HPDE6-E6E7 (cell line): ENCODE measurements around the gene DND1.
"Not testable (repeated sequence)": the region's sequence is repeated elsewhere in the genome, so short reads cannot be mapped to it uniquely, and the experiment has no call there.

Experiments used
- DNase-seq: peaks from one replicate; pipeline ENCODE4 v3.0.0; 2011; ENCODE audit warnings: missing footprints; ENCODE audit errors: extremely low spot score

The DND1 gene

DNA sequence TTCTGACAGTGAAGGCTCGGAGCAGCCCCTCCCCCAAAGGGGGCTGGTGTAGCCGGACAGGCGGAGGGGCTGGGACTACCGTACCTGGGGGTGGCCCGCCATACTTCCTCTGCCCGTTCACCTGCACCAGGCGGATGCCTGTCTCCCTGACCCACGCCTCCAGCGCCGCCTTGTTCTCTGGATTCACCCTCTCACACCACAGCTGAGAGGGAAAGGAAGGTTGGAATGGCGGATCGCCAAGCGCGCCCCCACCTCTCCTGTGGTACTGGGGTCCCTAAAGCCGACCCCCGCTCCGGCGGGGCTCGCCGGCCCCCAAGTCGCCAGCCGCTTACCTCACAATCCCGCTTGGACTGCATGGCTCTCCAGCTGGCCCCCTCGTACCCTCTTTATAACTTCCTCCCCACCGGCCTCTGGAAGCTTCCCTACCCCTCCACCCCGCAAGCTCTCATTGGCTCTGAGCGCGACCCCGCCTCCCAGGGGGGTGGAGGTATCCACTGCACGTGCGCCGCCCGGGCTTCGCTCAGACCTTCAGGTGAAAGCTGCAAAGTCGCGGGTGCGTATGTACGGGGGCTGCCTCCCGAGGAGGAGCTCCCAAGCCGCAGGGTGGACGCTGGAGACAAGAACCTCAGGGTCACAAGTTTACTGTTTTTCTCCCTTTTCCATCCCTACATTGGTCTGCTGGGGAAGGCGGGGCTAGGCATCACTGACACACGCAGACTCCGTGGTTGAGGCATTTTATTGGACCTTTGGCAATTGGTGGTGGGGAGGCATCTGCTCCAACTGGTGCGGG, at the start of gene DND1:
Gene DND1, minus strand, starts transcription at position 390 of the 790 bp plus-strand sequence. Its CDS starts 34 bp downstream, at position 356.
- no peak for DNase-seq

DNA sequence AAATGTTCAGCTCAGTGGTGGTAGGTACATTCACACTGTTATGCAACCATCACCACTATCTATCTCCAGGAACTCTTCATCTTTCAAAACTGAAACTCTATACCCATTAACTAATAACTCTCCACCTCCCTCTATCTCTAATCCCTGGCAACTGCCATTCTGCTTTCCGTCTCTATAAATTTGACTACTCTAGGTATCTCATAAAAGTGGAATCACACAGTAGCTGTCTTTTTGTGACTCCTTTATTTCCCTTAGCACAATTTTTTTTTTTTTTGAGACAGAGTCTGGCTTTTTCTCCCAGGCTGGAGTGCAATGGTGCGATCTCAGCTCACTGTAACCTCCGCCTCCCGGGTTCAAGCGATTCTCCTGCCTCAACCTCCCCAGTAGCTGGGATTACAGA, 48.0 kb upstream of the DND1 start:
- not testable (repeated sequence) for DNase-seq

DNA sequence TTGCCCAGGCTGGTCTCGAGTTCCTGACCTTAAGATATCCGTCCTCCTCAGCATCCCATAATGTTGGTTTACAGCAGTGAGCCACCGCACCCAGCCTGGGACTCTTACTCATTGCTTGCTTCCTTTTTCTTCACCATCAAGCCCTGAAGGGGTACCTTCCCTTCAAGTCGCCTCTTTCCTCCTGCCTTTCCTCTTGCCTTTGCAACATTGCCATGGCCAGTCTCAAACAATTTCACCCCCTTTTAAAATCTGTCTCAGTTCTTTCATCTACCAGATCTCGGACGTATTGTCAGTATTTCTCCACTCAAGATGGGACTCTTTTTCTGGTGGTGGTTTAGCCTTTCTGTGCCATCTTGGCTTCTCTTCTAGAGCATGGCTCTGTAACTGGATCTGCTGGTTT, 47.4 kb upstream of the DND1 start:
- DNase-seq, result not testable (repeated sequence)

DNA sequence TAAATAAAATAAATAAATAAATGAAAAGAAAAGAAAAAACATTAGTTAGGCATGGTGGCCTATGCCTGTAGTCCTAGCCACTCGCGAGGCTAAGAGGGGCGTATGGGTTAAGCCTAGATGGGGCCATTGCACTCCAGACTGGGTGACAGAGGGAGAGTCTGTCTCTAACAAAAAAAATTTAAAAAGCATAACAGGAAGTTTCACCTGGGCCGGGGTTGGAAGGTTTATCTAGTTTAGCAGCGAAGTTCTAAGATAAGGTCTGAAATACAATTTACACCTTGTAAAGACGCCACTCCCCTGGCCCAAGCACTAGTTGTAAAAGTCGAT, 44.9 kb upstream of the DND1 start:
- no peak for DNase-seq

DNA sequence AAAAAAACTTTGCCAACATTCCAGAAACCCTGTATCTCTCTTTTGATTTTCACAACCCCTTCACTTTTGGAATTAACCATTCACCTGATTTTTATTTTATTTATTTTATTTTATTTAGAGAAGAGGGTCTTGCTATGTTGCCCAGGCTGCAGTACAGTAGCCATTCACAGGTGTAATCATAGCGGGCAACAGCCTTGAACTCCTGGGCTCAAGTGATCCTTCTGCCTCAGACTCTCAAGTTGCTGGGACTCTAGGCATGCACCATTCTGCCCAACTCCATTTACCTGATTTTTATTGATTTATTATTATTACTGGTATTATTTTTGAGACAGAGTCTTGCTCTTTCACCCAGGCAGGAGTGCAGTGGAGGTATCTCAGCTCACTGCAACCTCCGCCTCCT, 42.9 kb upstream of the DND1 start:
- DNase-seq, result not testable (repeated sequence)

DNA sequence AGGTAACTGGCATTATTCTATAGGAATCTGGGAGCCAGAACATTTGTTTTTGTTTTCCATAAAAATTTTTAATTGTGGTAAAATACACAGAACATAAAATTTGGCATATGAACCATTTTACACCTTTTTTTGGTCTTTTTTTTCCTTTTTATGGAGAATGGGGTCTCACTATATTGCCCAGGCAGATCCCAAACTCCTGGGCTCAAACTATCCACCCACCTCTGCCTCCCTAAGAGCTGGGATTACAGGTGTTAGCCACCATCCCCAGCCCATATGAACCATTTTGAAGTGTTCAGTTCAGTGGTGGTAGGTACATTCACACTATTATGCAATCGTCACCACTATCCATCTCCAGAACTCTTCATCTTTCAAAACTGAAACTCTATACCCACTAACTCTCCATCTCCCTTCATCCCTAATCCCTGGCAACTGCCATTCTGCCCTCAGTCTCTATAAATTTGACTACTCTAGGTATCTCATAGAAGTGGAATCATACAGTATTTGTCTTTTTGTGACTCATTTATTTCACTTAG, 40.3 kb upstream of the DND1 start:
- no peak for DNase-seq

DNA sequence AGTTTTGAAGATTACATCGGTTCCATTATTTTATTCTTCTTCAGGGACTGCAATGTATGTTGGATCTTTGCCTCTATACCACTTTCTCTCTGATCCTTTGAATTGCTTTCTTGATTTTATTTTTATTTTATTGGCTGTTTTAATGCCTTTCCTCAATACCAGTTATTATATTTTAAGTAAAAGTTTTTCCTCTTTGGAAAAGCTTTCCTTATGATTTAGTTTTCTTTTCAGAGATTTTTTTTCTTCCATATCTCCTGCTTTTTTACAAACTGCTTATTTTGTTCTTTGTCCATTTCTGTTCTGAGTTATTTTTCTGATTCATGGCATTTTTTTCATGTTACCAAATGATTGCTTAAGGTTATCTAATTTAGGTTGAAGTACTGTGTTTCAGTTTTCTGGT, 38.4 kb upstream of the DND1 start:
- DNase-seq, result no peak

DNA sequence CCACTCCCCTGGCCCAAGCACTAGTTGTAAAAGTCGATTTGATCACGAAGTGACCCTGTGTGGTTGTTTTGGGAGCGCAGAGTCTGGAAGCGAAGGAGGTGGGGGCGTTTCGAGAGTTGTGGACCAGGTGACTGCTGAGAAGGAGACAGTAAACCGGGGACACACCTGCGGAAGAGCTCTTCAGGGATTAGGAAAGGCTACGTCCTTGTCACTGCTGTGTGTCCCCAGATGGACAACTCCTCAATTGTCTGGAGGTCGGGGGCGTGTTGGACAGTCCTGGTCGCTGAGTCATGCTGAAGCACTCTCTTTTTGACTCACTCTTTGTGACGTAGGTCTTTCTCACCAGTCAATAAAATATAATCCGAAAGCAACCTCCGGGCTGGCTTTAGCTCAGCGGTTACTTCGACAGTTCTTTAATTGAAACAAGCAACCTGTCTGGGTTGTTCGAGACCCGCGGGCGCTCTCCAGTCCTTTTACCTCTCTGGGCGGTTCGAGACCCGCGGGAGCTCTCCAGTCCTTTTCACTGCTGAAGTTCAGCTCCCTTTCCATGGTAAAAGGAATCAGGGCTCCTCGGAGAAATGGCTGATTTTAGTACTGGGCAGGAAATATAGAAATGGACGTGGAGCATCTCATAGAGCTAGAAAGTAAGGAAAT, 37.6 kb upstream of the DND1 start:
- DNase-seq, result peak; percentile 88

DNA sequence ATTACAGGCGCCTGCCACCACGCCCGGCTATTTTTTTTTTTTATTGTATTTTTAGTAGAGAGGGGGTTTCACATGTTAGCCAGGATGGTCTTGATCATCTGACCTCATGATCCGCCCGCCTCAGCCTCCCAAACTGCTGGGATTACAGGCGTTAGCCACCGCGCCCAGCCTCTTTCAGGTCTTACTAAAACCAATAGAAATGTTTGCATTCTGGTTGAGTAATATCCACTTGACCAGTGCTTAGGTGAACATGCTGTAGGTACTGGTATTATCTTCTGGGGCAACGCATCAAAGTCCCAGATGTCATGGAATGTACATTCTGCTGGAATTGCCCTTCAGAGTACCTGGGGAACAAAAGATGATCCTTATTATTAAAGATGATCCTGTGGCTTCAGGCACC, 35.4 kb upstream of the DND1 start:
- not testable (repeated sequence) for DNase-seq

DNA sequence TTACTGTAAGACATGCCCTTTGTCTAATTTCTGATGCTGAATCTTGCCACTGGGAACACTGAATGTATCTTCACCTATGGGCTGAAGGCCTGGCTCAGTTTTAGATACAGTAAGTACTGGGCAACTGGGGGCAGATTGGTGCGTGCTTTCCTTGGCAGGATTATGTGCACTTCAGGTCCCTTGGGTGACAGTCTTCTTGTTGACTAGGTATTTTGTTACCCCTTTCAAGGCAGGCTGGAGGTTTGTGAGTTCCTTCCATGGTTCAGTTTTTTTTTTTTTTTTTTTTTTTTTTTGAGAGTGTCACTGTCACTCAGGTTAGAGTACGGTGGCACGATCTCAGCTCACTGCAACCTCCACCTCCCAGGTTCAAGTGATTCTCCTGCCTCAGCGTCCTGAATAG, 34.4 kb upstream of the DND1 start:
- no peak for DNase-seq

DNA sequence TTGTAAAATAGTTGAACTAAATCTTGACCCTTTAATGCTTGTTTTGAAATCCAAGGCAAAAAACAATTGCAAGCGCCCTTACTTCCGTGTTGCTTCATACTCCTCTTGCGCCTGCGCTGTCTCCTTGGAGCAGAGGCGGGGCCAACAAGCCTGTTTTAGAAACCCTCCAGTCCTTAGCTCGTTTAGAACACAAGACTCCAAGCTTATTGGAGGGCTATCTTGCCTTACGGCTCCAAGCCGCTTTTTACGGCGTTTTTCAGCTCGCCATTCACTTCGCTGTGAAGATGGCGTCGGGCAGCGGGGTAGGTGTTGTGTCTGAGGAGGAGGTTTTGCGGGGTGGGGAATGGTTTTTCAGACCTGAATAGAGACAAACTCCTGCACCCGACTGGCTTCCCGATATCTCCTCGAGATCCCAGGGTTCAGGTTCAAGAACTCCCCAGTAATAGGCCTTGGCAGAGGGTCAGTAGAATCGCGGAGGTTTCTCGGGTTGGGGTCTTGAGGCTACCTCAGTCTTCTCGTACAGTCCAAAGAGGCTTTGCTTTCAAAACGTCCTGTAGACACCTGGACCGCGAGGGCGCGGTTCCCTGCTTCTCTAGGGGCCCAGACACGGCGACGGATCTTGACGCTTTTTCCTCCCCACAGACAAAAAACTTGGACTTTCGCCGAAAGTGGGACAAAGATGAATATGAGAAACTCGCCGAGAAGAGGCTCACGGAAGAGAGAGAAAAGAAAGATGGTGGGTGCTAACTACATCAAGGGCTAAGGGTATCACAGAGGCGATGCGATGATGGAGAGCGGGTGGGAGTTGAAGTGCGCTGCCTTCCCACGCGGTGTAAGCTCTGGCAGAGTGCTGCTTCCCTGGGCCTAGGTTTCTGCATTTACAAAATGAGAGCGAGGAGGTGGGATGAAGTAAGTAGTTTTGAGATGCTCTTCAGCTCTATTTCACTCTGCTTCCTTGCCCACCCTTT, 27.1 kb upstream of the DND1 start, which contains the start of gene ZMAT2:
Gene ZMAT2, plus strand, starts transcription at position 271 of the 968 bp plus-strand sequence. Its CDS starts 14 bp downstream, at position 285.
- DNase-seq, result peak; percentile 94

DNA sequence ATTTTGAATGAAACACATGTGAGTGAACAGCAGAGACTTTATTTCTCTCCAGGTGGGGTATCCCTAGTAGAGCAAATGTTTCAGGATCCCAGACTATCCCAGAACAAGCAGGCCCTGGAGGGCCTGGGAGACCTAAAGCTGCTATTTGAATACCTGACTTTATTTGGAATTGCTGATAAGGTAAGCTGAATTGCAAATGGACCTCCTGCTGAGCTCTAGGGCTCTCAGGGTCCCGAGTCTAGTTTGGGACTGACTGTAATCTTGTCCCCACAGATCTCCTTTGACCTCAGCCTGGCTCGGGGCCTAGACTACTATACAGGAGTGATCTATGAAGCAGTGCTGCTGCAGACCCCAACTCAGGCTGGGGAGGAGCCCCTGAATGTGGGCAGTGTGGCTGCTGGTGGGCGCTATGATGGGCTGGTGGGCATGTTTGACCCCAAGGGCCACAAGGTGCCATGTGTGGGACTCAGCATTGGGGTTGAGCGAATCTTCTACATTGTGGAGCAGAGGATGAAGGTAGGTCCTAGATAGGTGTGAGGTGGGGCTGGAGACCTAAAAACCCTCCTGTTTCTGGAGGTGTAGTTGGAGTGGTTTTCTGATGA, 23.6 kb upstream of the DND1 start:
- DNase-seq, result no peak

DNA sequence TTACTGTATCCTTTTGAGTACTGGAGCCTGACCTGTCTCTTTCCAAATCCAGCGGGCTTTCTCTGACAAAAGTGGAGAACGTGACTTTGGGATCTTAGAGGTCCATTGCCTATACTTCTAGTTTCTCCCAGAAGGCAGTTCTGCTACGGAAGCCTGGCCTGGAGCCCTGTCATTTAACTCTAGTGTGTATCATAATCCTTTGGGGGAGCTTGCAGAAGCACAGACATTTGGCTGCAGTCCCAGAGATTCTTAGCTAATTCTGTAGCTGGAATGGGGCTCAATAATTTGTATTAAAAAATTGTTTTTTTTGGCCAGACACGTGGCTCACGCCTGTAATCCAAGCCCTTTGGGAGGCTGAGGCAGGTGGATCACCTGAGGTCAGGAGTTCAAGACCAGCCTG, 20.9 kb upstream of the DND1 start:
- no peak for DNase-seq

DNA sequence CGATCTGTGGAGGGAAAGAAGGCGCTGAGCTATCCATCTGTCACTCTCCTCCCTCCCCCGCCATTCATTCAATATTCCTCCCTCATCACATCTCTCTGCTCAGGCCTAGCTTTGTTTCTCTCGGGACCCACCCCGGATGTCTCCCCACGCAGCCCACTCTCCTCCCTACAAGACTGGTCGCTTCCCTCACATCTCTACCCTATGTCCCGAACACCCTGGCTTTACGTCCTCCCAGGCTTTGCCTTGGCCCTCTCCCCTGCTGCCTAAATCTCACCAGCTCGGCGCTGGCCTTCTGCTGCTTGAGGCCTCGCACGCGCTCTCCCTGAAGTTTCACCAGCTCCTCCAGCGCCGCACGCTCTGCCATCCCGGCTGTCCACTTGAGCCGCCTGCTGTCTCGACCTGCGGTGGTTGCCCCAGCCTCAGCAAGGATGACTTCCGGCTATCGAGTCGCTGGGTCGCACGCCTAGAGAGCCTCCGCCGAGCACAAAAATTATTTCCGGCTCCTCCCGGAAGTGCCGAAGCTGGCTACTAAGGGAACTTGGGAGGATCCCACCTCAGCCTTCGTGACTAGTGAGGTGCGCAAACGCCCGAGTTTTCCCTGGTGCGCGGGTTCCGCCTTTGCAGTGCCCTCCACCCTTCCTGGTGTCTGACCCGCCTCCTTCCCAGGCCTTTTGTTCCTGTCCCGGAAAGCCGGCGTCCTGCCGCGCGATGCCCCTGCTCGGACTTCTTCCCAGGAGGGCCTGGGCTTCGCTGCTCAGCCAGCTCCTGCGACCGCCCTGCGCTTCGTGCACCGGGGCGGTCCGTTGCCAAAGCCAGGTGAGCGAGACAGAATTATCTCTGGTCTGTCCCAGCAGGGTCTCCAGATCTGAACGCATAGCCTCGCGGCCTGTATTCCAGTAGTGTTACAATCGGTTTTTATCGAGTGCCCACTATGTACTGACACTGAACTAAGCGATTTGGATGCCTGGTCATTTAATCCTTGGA, 17.9 kb upstream of the DND1 start, which contains the start of the genes HARS1 and HARS2:
Gene HARS1, minus strand, starts transcription at position 430 of the 984 bp plus-strand sequence. Its CDS starts 66 bp downstream, at position 364.
Gene HARS2, plus strand, starts transcription at position 515 of the 984 bp plus-strand sequence. Its CDS starts 194 bp downstream, at position 709.
- DNase-seq, result peak; percentile 96

DNA sequence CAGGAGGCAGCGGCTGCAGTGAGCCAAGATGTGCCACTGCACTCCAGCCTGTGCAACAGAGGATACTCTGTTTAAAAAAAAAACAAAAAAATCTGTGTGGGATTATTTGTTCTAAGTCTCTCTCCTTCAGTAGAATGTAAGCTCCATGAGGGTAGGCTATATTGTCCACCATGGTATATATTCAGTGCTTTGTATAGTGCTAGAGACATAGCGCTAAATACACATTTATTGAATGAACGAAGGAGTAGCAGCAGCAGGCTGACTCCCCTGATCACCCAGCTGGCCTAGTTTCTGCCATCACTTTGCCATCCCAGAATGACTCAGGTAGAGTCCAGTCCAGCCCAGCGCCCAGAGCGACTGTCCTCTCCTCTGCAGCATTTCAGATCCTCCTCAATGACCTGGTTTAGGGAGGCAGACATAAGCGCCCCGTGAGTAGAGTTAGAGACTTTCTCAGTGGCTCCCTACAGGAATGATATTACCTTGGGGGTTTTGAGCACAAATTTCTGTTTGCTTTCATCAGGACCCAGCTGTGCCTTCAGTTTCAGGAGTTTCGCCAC, 17.1 kb upstream of the DND1 start:
- DNase-seq, result no peak

DNA sequence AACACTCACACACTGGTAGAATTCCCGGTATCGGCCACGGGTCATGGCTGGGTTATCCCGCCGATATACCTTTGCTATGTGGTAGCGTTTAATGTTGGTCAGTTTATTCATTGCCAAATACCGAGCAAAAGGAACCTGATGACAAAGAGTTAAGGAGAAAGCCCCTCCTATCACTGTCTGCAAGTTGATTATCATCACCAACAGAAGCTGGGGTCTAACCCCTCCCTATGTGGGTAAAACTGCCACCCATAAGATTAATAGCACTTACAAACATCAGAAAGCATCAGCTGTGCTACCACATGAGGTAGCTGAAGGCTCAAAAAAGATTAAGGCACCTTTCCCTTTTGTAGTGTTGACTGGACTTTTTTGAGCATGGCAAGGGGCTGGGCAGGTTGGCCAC, 5.6 kb upstream of the DND1 start:
- no peak for DNase-seq

DNA sequence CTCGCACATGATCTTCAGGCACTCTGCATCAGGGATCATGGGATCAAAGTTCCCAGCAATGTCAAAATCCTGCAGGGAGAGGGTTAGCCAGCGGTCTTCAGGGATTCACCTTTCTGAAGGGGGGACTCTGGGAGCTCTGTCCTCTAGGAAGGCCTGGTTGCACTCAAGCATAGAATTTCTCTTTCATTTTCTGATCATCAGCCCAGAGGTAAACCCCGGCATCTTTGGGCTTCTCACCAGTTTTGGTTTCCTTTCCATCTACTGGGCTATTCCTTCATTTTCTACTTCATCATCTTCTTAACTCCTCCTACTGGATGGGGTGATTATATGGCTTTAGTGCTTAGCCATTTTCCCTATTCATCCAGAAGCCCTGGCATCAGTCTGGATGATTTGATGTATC, 4.6 kb upstream of the DND1 start:
- no peak for DNase-seq

DNA sequence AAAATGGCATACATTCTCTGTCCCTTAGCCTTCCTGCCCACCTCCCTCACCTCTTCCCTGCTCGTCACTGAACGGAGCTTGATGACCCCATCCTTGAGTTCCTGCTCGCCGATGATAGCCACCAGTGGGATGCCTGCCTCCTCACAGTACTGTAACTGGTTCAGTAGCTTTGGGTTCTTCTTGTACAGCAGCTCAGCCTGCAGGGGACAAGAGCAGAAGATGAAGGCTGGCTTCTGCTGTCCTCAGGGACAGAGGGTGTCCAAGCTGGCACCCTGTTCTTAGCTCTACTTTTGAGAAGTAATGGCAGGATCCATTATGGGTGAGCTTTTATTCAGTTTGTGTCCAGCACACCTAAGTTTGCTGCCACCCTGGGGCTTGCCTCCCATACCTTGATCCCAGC, 1.3 kb upstream of the DND1 start:
- no peak for DNase-seq

DNA sequence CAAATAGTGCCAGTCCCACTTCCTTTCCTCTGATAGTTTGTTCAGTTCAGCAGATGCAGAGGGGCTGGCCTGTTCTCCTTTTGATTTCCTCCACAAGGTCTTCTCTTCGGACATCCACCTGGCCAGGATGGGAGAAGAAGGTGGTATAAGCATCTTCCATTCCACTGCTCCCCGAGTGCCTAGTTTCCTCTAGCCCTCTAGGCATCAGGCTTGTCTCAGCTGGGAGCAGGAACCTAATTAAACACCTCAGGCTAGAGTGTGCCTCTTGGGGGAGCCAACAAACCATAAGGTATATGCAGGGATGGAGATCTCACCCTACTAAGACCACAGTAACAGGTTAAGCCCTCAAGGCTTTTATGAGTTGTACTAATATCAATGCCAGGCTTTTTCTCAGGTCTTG, 835 bp upstream of the DND1 start:
- DNase-seq, result no peak
